Skeletal muscle tissue (tissue), 4 donors: ENCODE data around the gene PPP2R2B. TPM values are rescaled to one million over a fixed set of nuclear protein-coding genes. Genes with fewer than 3 reads are reported as not detected.

Experiments used
- H3K27ac ChIP-seq: one replicate; pipeline ENCODE4 v1.7.0; 2013; ENCODE audit warnings: mild to moderate bottlenecking, low read depth, low read length, inconsistent platforms
- H3K27me3 ChIP-seq, 3 donors: one replicate each; pipeline ENCODE4 v1.7.0; 2013; ENCODE audit warnings: low read length in 3 of 3; ENCODE audit not compliant: control insufficient read depth in 3 of 3, insufficient read depth in 3 of 3
- H3K36me3 ChIP-seq, 3 donors: one replicate each; pipeline ENCODE4 v1.7.0; 2013; ENCODE audit warnings: low read length in 3 of 3; ENCODE audit not compliant: control insufficient read depth in 3 of 3, insufficient read depth in 3 of 3
- H3K4me1 ChIP-seq, 3 donors: one replicate each; pipeline ENCODE4 v1.7.0; 2013; ENCODE audit warnings: low read length in 3 of 3, mild to moderate bottlenecking in 3 of 3; ENCODE audit not compliant: control insufficient read depth in 3 of 3, insufficient read depth in 3 of 3
- H3K4me3 ChIP-seq, 3 donors: one replicate each; pipeline ENCODE4 v1.7.0; 2013; ENCODE audit warnings: low read length in 3 of 3
- H3K9ac ChIP-seq, 3 donors: one replicate each; pipeline ENCODE4 v1.7.0; 2013; ENCODE audit warnings: low read length in 3 of 3, mild to moderate bottlenecking in 3 of 3, moderate library complexity in 2 of 3, low read depth in 1 of 3
- H3K9me3 ChIP-seq, 3 donors: one replicate each; pipeline ENCODE4 v1.7.0; 2013; ENCODE audit warnings: low read length in 3 of 3; ENCODE audit not compliant: control insufficient read depth in 3 of 3
- total RNA-seq: library from RNA; depleted of rRNA; stranded (reverse); fragments of >200 nt; gene quantifications from one replicate; pipeline ENCODE4 v1.2.3, GENCODE V29; 2014
- donor health status: Osteomylitis.

Gene PPP2R2B
- total RNA-seq, 1 donor from 2014 or later = 4.7 TPM

DNA sequence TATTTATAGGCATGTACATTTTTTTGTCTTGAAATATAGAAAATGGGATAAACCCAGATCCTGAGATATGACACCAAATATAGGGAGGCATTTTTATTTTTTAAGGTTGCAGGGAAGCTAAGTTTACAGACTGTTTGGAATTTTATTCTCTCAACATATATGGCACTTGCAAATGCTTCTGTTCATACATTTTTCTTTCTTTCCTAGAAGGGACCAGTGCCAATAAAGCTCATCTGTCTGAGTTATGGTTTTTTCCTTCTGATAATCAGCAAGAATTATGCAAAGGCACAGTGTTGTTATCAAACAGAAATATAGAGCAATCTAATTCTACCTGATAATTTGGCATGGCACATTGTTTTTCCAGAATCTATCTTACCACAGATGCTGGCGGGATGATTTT, 205.7 kb downstream of the PPP2R2B start:
- no peaks in the 10 kb centered on the region for H3K4me1 ChIP-seq
- H3K9ac ChIP-seq = no peak overlapping the region

GRCh38 chr5:146671561-146672295, 206.8 kb downstream of the PPP2R2B start:
- Histone ChIP-seq H3K27ac (no peak overlapping the region), H3K4me1 (no peaks in the 10 kb centered on the region), H3K36me3 (no peaks in the 10 kb centered on the region), H3K27me3 (no peaks in the 10 kb centered on the region), H3K9me3 (no peaks in the 10 kb centered on the region), H3K4me3 (no peak overlapping the region), H3K9ac (no peak overlapping the region)

More for the DNA sequence above, 205.7 kb downstream of the PPP2R2B start:
- no peaks in the 10 kb centered on the region for H3K27me3 ChIP-seq
- H3K27ac ChIP-seq = no peak overlapping the region
- H3K4me3 ChIP-seq = no peak overlapping the region
- no peaks in the 10 kb centered on the region for H3K9me3 ChIP-seq
- no peaks in the 10 kb centered on the region for H3K36me3 ChIP-seq

GRCh38 chr5:146669656-146670055, 208.9 kb downstream of the PPP2R2B start:
- H3K4me3 ChIP-seq = no peak overlapping the region
- no peaks in the 10 kb centered on the region for H3K27me3 ChIP-seq
- no peaks in the 10 kb centered on the region for H3K4me1 ChIP-seq
- no peaks in the 10 kb centered on the region for H3K36me3 ChIP-seq
- H3K9me3 ChIP-seq = no peaks in the 10 kb centered on the region
- no peak overlapping the region for H3K9ac ChIP-seq
- no peak overlapping the region for H3K27ac ChIP-seq

GRCh38 chr5:146667633-146668272, 210.8 kb downstream of the PPP2R2B start:
- H3K27ac ChIP-seq = no peak overlapping the region

DNA sequence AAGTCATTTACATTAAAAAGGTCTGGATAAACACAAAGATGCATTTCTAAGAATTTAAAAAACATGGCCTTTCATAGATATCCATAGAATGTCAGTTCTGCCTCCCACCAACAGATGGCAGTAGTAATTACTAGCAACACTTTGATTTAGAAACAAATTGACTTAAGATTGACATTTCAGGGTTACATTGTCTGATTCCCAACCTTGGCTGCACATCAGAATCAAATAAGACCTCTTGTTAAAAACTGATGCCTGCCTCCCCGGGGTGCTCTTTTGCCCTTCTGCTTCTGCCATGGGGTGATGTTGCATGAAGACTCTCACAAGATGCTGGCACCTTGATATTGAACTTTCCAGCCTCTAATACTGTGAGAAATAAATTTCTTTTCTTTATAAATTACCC, 216.3 kb downstream of the PPP2R2B start:
- Histone ChIP-seq H3K4me1 (no peaks in the 10 kb centered on the region), H3K27ac (no peak overlapping the region), H3K27me3 (no peaks in the 10 kb centered on the region), H3K9ac (no peak overlapping the region), H3K9me3 (no peaks in the 10 kb centered on the region), H3K4me3 (no peak overlapping the region), H3K36me3 (no peaks in the 10 kb centered on the region)

More at GRCh38 chr5:146667633-146668272, 210.8 kb downstream of the PPP2R2B start:
- H3K4me3 ChIP-seq = no peak overlapping the region
- no peaks in the 10 kb centered on the region for H3K9me3 ChIP-seq
- no peaks in the 10 kb centered on the region for H3K27me3 ChIP-seq
- H3K9ac ChIP-seq = no peak overlapping the region
- H3K4me1 ChIP-seq = no peaks in the 10 kb centered on the region
- no peaks in the 10 kb centered on the region for H3K36me3 ChIP-seq

DNA sequence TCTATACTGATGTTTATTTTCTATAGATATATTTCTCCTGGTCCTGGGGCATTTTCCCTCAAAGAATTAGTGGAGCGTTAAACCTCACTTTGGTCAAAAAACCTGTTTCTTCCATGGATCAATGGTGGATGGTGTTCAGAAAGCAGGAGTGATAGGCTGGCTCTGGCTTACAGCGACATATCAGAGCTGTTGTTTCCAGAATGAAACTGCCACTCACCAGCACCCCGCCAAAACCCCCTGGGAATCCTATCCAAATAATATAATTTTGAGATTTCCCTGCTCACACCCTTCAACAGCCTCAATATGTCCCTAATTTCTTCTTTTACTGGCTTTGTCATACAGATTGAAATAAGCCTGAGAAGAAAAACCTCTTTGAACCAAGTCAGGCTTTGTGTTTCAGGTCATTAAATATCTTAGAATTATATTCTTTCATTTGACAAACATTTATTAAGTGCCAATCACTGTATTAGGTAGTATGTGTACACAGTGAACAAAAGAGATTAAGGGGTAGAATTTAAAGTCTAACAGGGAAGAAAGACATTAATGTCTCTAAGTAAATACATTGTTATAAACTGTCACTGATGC, 218.1 kb downstream of the PPP2R2B start:
- Histone ChIP-seq H3K9ac (no peak overlapping the region), H3K4me1 (no peaks in the 10 kb centered on the region), H3K4me3 (no peak overlapping the region), H3K9me3 (no peaks in the 10 kb centered on the region), H3K36me3 (no peaks in the 10 kb centered on the region), H3K27me3 (no peaks in the 10 kb centered on the region), H3K27ac (no peak overlapping the region)

DNA sequence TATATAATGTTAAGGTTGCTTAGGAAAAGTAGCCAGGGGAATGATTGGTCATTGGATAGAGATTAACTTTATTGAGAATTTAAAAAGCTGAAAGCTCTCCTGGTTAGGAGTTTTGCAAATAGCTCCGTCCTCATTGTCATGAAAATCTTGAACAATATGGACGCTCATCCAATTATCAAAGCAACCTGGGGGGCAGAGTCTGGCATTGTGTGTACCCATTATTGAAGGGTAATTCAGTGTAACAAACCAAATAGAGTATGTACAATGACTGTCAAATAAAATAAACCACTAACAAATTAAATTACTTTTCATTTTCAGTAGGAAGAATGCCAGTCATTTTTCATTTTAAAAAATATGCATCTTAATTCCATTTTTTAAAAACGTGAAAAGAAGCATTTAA, 218.6 kb downstream of the PPP2R2B start:
- no peaks in the 10 kb centered on the region for H3K27me3 ChIP-seq
- no peak overlapping the region for H3K9ac ChIP-seq
- no peaks in the 10 kb centered on the region for H3K36me3 ChIP-seq
- H3K4me1 ChIP-seq = no peaks in the 10 kb centered on the region
- no peaks in the 10 kb centered on the region for H3K9me3 ChIP-seq
- no peak overlapping the region for H3K4me3 ChIP-seq
- H3K27ac ChIP-seq = no peak overlapping the region

GRCh38 chr5:146656703-146657102, 221.9 kb downstream of the PPP2R2B start:
- H3K4me1 ChIP-seq = no peaks in the 10 kb centered on the region
- H3K4me3 ChIP-seq = no peak overlapping the region
- no peaks in the 10 kb centered on the region for H3K9me3 ChIP-seq
- no peak overlapping the region for H3K9ac ChIP-seq
- no peaks in the 10 kb centered on the region for H3K36me3 ChIP-seq
- no peak overlapping the region for H3K27ac ChIP-seq
- no peaks in the 10 kb centered on the region for H3K27me3 ChIP-seq

DNA sequence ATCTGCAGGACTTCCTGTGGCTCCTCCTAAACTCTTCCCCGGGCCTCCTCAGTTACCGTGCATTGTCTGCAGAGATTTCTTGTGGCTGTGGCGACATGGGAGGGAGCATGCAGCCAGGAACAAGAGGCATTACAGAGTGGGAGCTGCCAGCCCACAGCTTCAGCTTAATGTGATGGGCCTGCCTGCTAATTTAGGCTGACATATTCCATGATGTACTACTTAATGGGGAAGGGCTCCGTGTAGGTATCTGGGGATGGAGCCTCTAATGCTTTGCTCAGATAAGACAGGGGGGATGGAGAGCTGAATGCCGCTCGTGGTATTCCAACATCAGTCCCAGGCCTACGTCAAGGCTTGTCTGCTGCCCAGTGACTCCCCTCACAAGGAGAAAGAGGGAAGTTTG, 225.0 kb downstream of the PPP2R2B start:
- Histone ChIP-seq H3K36me3 (no peaks in the 10 kb centered on the region), H3K4me3 (no peak overlapping the region), H3K9ac (no peak overlapping the region), H3K4me1 (no peaks in the 10 kb centered on the region), H3K27me3 (no peaks in the 10 kb centered on the region), H3K27ac (no peak overlapping the region), H3K9me3 (no peaks in the 10 kb centered on the region)

DNA sequence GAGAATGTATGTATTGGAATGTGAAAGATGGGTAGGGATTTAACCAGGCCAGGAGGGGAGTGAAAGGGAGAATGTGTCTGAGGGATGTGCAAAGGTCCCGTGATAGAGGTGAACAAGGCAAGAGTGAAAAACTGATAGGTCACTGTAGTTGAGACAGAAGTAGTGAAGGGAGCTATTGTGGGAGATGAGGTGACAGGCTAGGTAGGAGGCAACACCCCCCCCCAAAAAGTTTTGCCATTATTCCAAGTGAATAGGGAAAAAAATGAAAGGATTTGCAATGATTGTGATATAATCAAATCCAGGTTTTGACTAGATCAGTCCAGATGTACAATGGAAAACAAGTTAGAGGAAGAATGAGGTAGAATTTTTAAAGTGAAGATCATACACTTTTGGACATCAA, 226.0 kb downstream of the PPP2R2B start:
- Histone ChIP-seq H3K27ac (no peak overlapping the region), H3K27me3 (no peaks in the 10 kb centered on the region), H3K4me3 (no peak overlapping the region), H3K4me1 (no peaks in the 10 kb centered on the region), H3K36me3 (no peaks in the 10 kb centered on the region), H3K9ac (no peak overlapping the region), H3K9me3 (no peaks in the 10 kb centered on the region)
